GM18519 (cell line): Measurements from ENCODE around the gene HMX1.

ENCODE experiments used
- ATAC-seq: cut with Tn5 transposase; IDR thresholded peaks from one replicate; pipeline ENCODE4 v1.9.1; 2021; ENCODE audit warnings: mild to moderate bottlenecking, moderate library complexity; ENCODE audit not compliant: unreplicated experiment, low FRiP score

The HMX1 gene

GRCh38 chr4:8910100-8910821, 38.6 kb upstream of the HMX1 start:
- no peak for ATAC-seq

- no peak for ATAC-seq
Observed at GRCh38 chr4:8909548-8909947, 37.9 kb upstream of the HMX1 start.

DNA sequence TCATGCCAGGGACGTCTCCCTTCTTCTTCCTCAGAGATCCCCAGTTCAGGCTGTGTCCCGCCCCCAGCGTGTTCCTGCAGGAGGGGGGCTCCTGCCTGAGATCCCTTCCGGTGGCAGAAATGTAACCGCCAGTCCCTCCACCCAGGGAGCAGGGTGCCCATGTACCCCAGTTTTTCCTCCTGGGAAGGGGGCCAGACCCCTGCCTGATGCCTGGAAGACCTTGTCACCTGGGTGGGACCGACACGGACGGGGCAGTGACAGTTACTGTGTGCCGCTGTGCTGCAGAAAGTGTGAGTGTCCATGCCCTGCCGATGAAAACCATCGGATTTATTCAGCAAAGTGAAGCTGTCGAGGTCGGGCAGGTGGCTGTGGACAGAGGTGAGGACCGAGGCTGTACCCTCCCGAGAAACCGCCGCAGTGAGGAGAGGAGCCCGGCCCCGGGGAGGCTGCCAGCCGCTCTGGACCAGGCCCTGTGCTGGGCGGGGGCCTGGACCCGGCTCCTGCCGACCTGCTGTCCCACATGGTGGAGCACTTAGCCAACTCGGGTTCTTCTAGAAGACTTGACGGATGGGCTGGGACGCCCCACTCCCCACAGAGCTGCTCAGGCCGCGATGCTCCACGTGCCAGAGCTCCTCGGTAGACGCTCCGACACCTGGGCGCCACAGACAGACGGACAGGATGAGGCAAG, 36.7 kb upstream of the HMX1 start:
- no peak for ATAC-seq

- no peak for ATAC-seq
Observed at GRCh38 chr4:8907596-8908205, 36.1 kb upstream of the HMX1 start.

DNA sequence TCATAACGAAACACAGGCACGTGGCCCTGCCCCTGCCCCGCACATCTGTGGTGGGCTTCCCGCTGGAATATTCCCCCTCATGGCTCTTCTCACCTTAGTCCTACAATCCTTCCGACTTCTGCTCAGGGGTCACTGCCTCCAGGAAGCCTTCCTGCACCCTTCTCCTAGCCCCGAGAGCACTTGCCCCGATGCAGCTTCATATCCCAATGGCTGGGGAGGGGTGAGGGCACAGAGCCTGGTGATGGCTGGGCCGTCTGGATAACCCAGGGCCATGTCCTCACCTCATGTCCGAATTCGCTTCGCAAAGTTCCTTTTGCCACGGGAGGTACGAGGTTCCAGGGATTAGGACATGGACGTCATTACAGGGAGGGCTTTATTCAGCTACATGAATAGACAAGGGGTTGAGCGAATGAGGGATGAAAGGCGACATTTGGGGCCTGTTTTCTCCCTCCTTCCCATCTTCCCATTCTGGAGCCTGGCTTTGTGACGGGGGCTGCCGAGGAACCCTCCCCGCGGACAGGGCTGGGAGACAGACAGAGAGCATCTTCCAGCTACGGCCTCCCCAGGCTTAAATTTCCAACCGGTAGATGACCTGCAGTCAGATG, 35.5 kb upstream of the HMX1 start:
- ATAC-seq, result no peak

- no peak for ATAC-seq
Observed at GRCh38 chr4:8906668-8906970, 35.0 kb upstream of the HMX1 start.

GRCh38 chr4:8905773-8906667, 34.4 kb upstream of the HMX1 start:
- ATAC-seq, result no peak

DNA sequence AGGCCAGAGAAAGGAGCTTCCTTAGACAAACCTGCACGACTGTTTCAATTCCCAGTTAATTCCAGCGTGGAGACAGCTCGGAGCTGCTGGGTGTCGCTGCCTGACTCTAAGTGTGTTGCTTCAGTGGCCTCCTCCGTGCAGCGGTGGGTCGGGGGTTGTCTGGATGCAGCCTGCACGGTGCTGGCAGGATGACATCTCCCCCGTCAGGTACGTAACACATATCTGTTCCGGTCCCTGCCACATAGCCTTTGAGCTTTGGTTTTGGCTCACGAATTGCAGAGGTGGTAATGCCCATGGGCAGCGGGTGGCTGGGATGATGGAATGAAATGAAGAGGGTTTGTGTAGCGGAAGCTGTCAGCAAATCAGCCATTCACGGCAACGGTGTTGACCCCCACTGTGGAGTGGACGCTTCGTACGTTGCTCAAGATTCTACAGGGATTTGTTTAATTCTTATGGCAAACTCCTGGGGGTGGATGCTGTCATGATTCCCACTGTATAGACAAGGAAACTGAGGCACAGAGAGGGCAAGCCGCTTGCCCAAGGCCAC, 33.7 kb upstream of the HMX1 start:
- ATAC-seq, result no peak

DNA sequence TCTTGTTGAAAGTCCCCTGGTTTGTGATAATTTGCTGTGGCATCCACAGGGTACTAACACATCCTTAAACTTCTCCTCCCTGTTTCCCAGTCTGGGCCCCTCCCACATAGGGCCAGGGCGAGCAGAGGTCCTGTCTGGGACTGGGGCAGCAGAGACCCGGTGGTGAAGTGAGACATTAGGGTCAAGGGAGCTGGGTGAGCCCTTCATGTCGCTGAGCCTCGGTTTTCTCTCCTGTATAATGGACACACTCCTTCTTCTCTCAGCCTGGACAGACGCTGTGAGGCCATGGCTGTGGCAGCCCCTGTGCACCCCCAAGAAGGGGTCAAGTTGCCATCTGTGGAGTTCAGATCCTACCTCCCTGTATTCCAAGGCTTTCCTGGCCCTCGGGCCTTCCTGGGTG, 33.0 kb upstream of the HMX1 start:
- no peak for ATAC-seq

DNA sequence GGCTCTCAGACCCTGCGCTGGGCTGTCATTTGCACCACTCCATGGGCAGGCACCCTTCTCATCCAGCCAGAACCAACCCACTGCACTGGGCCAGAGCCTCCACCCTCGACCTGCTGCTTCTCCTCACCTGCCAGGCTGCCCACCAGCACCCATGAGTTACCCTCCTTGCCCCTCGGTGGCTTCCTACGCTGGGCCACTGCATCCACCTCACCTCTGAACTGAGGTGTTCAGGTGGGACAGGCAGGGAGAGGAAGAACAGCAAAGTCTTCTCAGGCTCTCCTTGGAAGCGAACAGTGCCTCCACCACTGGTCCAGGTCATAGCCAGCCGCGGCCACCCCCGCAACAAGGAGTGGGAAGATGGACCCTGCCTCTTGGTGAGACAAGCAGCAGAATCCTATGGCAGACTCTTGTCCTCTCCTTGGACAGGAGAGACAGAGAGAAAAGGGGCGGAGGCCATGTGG, 32.4 kb upstream of the HMX1 start:
- ATAC-seq, result no peak

GRCh38 chr4:8901335-8901734, 29.7 kb upstream of the HMX1 start:
- ATAC-seq, result no peak

GRCh38 chr4:8900588-8900987, 28.9 kb upstream of the HMX1 start:
- ATAC-seq, result no peak

DNA sequence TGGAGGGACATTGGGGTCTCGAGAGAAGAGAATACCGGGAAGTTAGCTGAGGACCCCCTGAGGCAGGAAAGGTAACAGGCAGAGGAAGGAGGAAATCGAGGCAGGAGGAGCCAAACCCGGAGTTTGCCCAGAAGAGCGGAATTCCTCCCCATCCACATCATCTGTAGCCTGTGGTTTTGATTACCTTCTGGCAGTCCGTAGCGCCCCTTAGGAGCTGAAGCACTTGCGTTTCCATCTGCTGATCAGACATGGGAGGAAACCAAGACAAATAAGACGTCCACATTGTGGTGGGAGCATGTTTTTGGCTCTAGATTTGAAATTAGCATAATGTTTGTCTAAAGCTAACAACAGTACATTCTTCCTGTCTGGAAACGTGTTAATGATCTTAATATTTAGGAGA, 26.8 kb upstream of the HMX1 start:
- ATAC-seq, result no peak

- ATAC-seq, result no peak
Observed at GRCh38 chr4:8897251-8898167, 25.9 kb upstream of the HMX1 start.

- ATAC-seq, result no peak
Observed at GRCh38 chr4:8896506-8896905, 24.9 kb upstream of the HMX1 start.

- ATAC-seq, result no peak
Observed at GRCh38 chr4:8896071-8896470, 24.4 kb upstream of the HMX1 start.

- no peak for ATAC-seq
Observed at GRCh38 chr4:8895295-8895694, 23.7 kb upstream of the HMX1 start.

- ATAC-seq, result no peak
Observed at GRCh38 chr4:8894424-8894816, 22.8 kb upstream of the HMX1 start.
